ENCODE measurements around the gene UBQLN4.

GRCh38 chr1:156080863-156081179, 27.2 kb upstream of the UBQLN4 start:
- TF ChIP-seq POLR2A (IDR thresholded peaks at IDR 0.05; ENCODE audit: low read length) (no peak), GATA1 (IDR thresholded peaks at IDR 0.05; ENCODE audit: low read depth, low read length) (no peak)
